ENCODE measurements around the gene ZNF221. TPM values are rescaled to one million over a fixed set of nuclear protein-coding genes. Genes with fewer than 3 reads are reported as not detected.

ZNF221 gene
- total and polyA plus RNA-seq, 10 of the 15 experiments (the other 5 are each of a cell fraction or from before 2014, with no cell fraction given), result 0.15 to 1.7 (median 0.45) TPM; not detected in 1

GRCh38 chr19:44002566-44003460 is 51.8 kb downstream of the ZNF221 start, which contains the start of gene ZNF230 (continued):
- TF ChIP-seq EED (IDR thresholded peaks at IDR 0.05; ENCODE audit: low read depth) (peak; percentile 55), PAX5 (IDR thresholded peaks at IDR 0.05; ENCODE audit: borderline replicate concordance, low read depth, low read length) (0 out of 2 replicates have a peak, but pooled peaks have one; percentile 72), SIX5 (IDR thresholded peaks at IDR 0.05; ENCODE audit: low read depth, low read length, severe bottlenecking) (peak; percentile 96), ATF2 (IDR thresholded peaks at IDR 0.05; ENCODE audit: low read length) (no peak), ZNF622 (IDR thresholded peaks at IDR 0.05) (no peak), E2F4 (IDR thresholded peaks at IDR 0.05; ENCODE audit: low read depth, low read length) (peak; percentile 64), RFX5 (IDR thresholded peaks at IDR 0.05; ENCODE audit: low read depth, low read length) (0 out of 2 replicates have a peak, but pooled peaks have one; percentile 18), SIN3A (IDR thresholded peaks at IDR 0.05; ENCODE audit: low read depth, low read length) (peak; percentile 64; the same call in 1 of the 2 replicates), IRF5 (IDR thresholded peaks at IDR 0.05; ENCODE audit: borderline replicate concordance) (no peak), ATF7 (IDR thresholded peaks at IDR 0.05; ENCODE audit: low read depth) (peak; percentile 57; the same call in 1 of the 2 replicates), EP300 (IDR thresholded peaks at IDR 0.05; ENCODE audit: borderline replicate concordance in 1 of 2, control insufficient read depth in 1 of 2, low read depth in 2 of 2, low read length in 2 of 2) (peak in 1 of 2 experiments; percentile 23; a peak in 1 of 4 replicates), CREB1 (IDR thresholded peaks at IDR 0.05; ENCODE audit: low read depth) (peak; percentile 87), YY1 (IDR thresholded peaks at IDR 0.05; ENCODE audit: low read depth, low read length) (peak; percentile 98), SPI1 (IDR thresholded peaks at IDR 0.05; ENCODE audit: borderline replicate concordance, insufficient read depth, low read depth, low read length) (peak; percentile 68; the same call in 1 of the 2 replicates), MYB (IDR thresholded peaks at IDR 0.05; ENCODE audit: borderline replicate concordance, low read depth, low read length) (0 out of 2 replicates have a peak, but pooled peaks have one; percentile 15), ELK1 (IDR thresholded peaks at IDR 0.05; ENCODE audit: low read depth, low read length) (peak; percentile 94), IKZF1 (conservative IDR thresholded peaks at IDR 0.05) (peak; percentile 98), MXI1 (IDR thresholded peaks at IDR 0.05; ENCODE audit: low read depth, low read length) (peak; percentile 37), CBFB (IDR thresholded peaks at IDR 0.05; ENCODE audit: low read depth) (peak; percentile 86; the same call in 1 of the 2 replicates), POLR2A (IDR thresholded peaks at IDR 0.05; ENCODE audit: low read depth, low read length) (peak; percentile 67), GATAD2B (conservative IDR thresholded peaks at IDR 0.05; ENCODE audit: low read depth) (peak; percentile 49; the same call in 1 of the 2 replicates), NFIC (IDR thresholded peaks at IDR 0.05; ENCODE audit: low read depth, low read length) (peak; percentile 22; the same call in 1 of the 2 replicates), ZNF384 (IDR thresholded peaks at IDR 0.05; ENCODE audit: borderline replicate concordance, low read depth, low read length) (no peak)

All from GM12878 (cell line).